Transverse colon (tissue), 4 donors: ENCODE results near the gene PRR5. TPM values are rescaled to one million over a fixed set of nuclear protein-coding genes. Genes with fewer than 3 reads are reported as not detected.
"Not testable (repeated sequence)": the region's sequence is repeated elsewhere in the genome, so short reads cannot be mapped to it uniquely, and the experiment has no call there.

Experiments
- DNase-seq: peaks from one replicate; pipeline ENCODE4 v3.0.0-alpha.2; 2019
- H3K27ac ChIP-seq, 4 donors: fragments of 200-600 bp; sonication (generic); 2 replicates each; pipeline ENCODE4 v1.5.1; 2016 to 2018; ENCODE audit warnings: inconsistent platforms in 4 of 4
- H3K27me3 ChIP-seq: fragments of 200-600 bp; sonication (generic); 2 replicates; pipeline ENCODE4 v1.5.1; 2017; ENCODE audit warnings: inconsistent platforms
- H3K36me3 ChIP-seq, 4 donors: fragments of 200-600 bp; sonication (generic); 2 replicates each; pipeline ENCODE4 v1.5.1; 2017 to 2019; ENCODE audit warnings: inconsistent platforms in 4 of 4
- H3K4me1 ChIP-seq, 4 donors: fragments of 200-600 bp; sonication (generic); 2 replicates each; pipeline ENCODE4 v1.5.1; 2017 to 2020; ENCODE audit warnings: inconsistent platforms in 4 of 4
- H3K4me3 ChIP-seq, 4 donors: fragments of 200-600 bp; sonication (generic); 1 replicate in 1 of 4; 2 replicates in 3 of 4; pipeline versions ENCODE4 v1.5.1 to v1.6.1; 2017 to 2019; ENCODE audit warnings: inconsistent platforms in 4 of 4
- H3K9me3 ChIP-seq, 2 donors: fragments of 200-600 bp; sonication (generic); 2 replicates each; pipeline ENCODE4 v1.5.1; 2017 to 2019; ENCODE audit warnings: inconsistent platforms in 2 of 2
- CTCF ChIP-seq, 5 experiments: fragments of 200-600 bp in 3 of 5; fragments of 450-650 bp in 2 of 5; sonication (generic) in 3 of 5; IDR thresholded peaks; 1 replicate in 2 of 5; 2 replicates in 3 of 5; pipeline ENCODE4 v1.5.1; 2016 to 2017; ENCODE audit warnings: antibody characterized with exemption in 5 of 5, inconsistent platforms in 3 of 5, mild to moderate bottlenecking in 2 of 5, moderate library complexity in 1 of 5
- EP300 ChIP-seq: sonication (generic); formaldehyde crosslinking; IDR thresholded peaks from one replicate; pipeline ENCODE4 v1.6.1; 2017; ENCODE audit warnings: antibody characterized with exemption, low read depth
- POLR2A ChIP-seq: fragments of 450-650 bp; IDR thresholded peaks from one replicate; pipeline ENCODE4 v1.6.1; 2016; ENCODE audit warnings: antibody characterized with exemption, mild to moderate bottlenecking, moderate library complexity
- POLR2AphosphoS5 ChIP-seq, 3 donors: sonication (generic); formaldehyde crosslinking; IDR thresholded peaks; one replicate each; pipeline ENCODE4 v1.6.1; 2016; ENCODE audit warnings: antibody characterized with exemption in 3 of 3
- WGBS, 2 donors: methylation state at CpG; one replicate each; pipeline ENCODE4 v1.1.5; 2018; ENCODE audit warnings: low coverage in 1 of 2; 5-methylcytosine and 5-hydroxymethylcytosine counted together
- in situ Hi-C, 4 donors: fragments of 200-750 bp; cut with MboI; loops; one replicate each; pipeline versions ENCODE4 v1.15.0 to v1.15.1; 2017; ENCODE audit warnings: low sequenced_read_pairs in 3 of 4, low pct_ligation_motif_present in 1 of 4, low pct_unique_long_range_greater_than_20kb in 1 of 4
- intact Hi-C: fragments of 100-400 bp; cut with DNase I; formaldehyde crosslinking; loops from one replicate; pipeline ENCODE4 v1.15.1; 2023; ENCODE audit warnings: low total_unique reads
- total RNA-seq, 4 donors: library from RNA; depleted of rRNA; stranded (reverse); fragments of >200 nt; gene quantifications; one replicate each; pipeline ENCODE4 v1.1.0, GENCODE V29; 2016

PRR5 gene
- total RNA-seq, 4 donors from 2014 or later: 17.7 to 68.3 (median 22.2) TPM

GRCh38 chr22:44738347-44738715 is 36.3 kb downstream of the PRR5 start:
- H3K9me3 ChIP-seq: no peaks in the 10 kb centered on the region
- H3K4me1 ChIP-seq: peaks cover 0 to 12% (median 9%) of the 10 kb centered on the region in 4 donors
- H3K36me3 ChIP-seq: no peaks in the 10 kb centered on the region
- TF ChIP-seq POLR2AphosphoS5 (IDR thresholded peaks at IDR 0.05) (no peak), POLR2A (peak; percentile 25), EP300 (no peak)
- in situ Hi-C loops (loop anchor here in 1 of 4 donors (5.0 kb wide), 1 partner anchor 41 kb away; no protein-coding TSS in a partner anchor), intact Hi-C loops (no loop called here)
- WGBS, 2 donors: 52% methylated on average over 14 of the region's 14 CpGs; no CpG with 5 or more reads in 1 of the 2 donors
- no peak overlapping the region for H3K27ac ChIP-seq
- peak; percentile 57 for DNase-seq
- H3K27me3 ChIP-seq: peaks cover 6% of the 10 kb centered on the region
- H3K4me3 ChIP-seq: no peak overlapping the region

- in situ Hi-C loops: loop anchor here in 1 of 4 donors (5.0 kb wide), 1 partner anchor 42 kb away; no protein-coding TSS in a partner anchor
- Histone ChIP-seq H3K4me1 (peaks cover 0 to 19% (median 12%) of the 10 kb centered on the region in 4 donors), H3K27ac (no peak overlapping the region), H3K4me3 (no peak overlapping the region), H3K36me3 (no peaks in the 10 kb centered on the region), H3K27me3 (peaks cover 6% of the 10 kb centered on the region), H3K9me3 (no peaks in the 10 kb centered on the region)
- no peak for DNase-seq
- 91% methylated on average over 3 of the region's 5 CpGs; no CpG with 5 or more reads in 1 of the 2 donors for WGBS, 2 donors
- TF ChIP-seq EP300: no peak
- no peak for TF ChIP-seq POLR2AphosphoS5 (IDR thresholded peaks at IDR 0.05)
- no peak for TF ChIP-seq CTCF (IDR thresholded peaks at IDR 0.05)
- no peak for TF ChIP-seq POLR2A
- intact Hi-C loops: no loop called here
These were observed 37.0 kb downstream of the PRR5 start for GRCh38 chr22:44739024-44739423.

GRCh38 chr22:44739666-44740065 is 37.7 kb downstream of the PRR5 start:
- H3K36me3 ChIP-seq, H3K4me3 ChIP-seq, H3K9me3 ChIP-seq, DNase-seq, H3K27me3 ChIP-seq, H3K27ac ChIP-seq, intact Hi-C loops: not testable (repeated sequence)
- in situ Hi-C loops: loop anchor here in 1 of 4 donors (5.0 kb wide), 1 partner anchor 42 kb away; no protein-coding TSS in a partner anchor
- WGBS, 2 donors: 55 to 100% methylated on average over 1 to 10 of the region's 10 CpGs
- peaks cover 0 to 19% (median 13%) of the 10 kb centered on the region in 4 donors for H3K4me1 ChIP-seq

- Histone ChIP-seq H3K27ac (no peak overlapping the region), H3K27me3 (peaks cover 6% of the 10 kb centered on the region), H3K4me3 (no peak overlapping the region), H3K36me3 (no peaks in the 10 kb centered on the region), H3K4me1 (peaks cover 0 to 19% (median 13%) of the 10 kb centered on the region in 4 donors), H3K9me3 (no peaks in the 10 kb centered on the region)
- no peak for DNase-seq
- no peak for TF ChIP-seq CTCF (IDR thresholded peaks at IDR 0.05)
- no peak for TF ChIP-seq POLR2AphosphoS5 (IDR thresholded peaks at IDR 0.05)
- TF ChIP-seq EP300: no peak
- no peak for TF ChIP-seq POLR2A
- in situ Hi-C loops (no loop called here), intact Hi-C loops (no loop called here)
- 78% methylated on average over 17 of the region's 17 CpGs; no CpG with 5 or more reads in 1 of the 2 donors for WGBS, 2 donors
These were observed 38.3 kb downstream of the PRR5 start for GRCh38 chr22:44740307-44740706.

GRCh38 chr22:44741929-44742328 is 39.9 kb downstream of the PRR5 start:
- in situ Hi-C loops (no loop called here), intact Hi-C loops (no loop called here)
- 35 to 38% methylated on average over 7 to 9 of the region's 9 CpGs for WGBS, 2 donors

More at GRCh38 chr22:44741929-44742328, 39.9 kb downstream of the PRR5 start:
- Histone ChIP-seq H3K36me3 (no peaks in the 10 kb centered on the region), H3K27ac (peak overlapping the region; percentile 37 to 74 (median 68)), H3K9me3 (no peaks in the 10 kb centered on the region), H3K4me1 (peaks cover 0 to 29% (median 19%) of the 10 kb centered on the region in 4 donors), H3K4me3 (no peak overlapping the region), H3K27me3 (peaks cover 2% of the 10 kb centered on the region)
- TF ChIP-seq POLR2A (no peak), CTCF (IDR thresholded peaks at IDR 0.05) (no peak)
- peak; percentile 48 for DNase-seq
